Esophagus muscularis mucosa (tissue), 4 donors: ENCODE measurements around the gene HOXA2.

Source experiments
- CTCF ChIP-seq, 3 experiments: fragments of 200-600 bp in 2 of 3; fragments of 450-650 bp in 1 of 3; sonication (generic) in 2 of 3; IDR thresholded peaks; one replicate each; pipeline ENCODE4 v1.5.1; 2017 to 2019; ENCODE audit warnings: antibody characterized with exemption in 3 of 3, mild to moderate bottlenecking in 2 of 3, moderate library complexity in 1 of 3
- EP300 ChIP-seq: sonication (generic); formaldehyde crosslinking; IDR thresholded peaks from one replicate; pipeline ENCODE4 v1.6.1; 2017; ENCODE audit warnings: antibody characterized with exemption
- POLR2A ChIP-seq: fragments of 450-650 bp; IDR thresholded peaks from one replicate; pipeline ENCODE4 v1.6.1; 2017; ENCODE audit warnings: antibody characterized with exemption, moderate library complexity, mild to moderate bottlenecking, low read depth

- TF ChIP-seq CTCF (IDR thresholded peaks at IDR 0.05) = no peak
- no peak for TF ChIP-seq POLR2A
- no peak for TF ChIP-seq EP300
These were observed 26.6 kb upstream of the HOXA2 start for GRCh38 chr7:27128776-27129728.
